GM12873 (cell line): Measurements from ENCODE around the gene SCTR.

Experiments used
- CTCF ChIP-seq: IDR thresholded peaks from 2 replicates; pipeline ENCODE4 v1.5.1; 2012; ENCODE audit warnings: low read depth, mild to moderate bottlenecking, moderate library complexity, low read length, control low read depth; ENCODE audit not compliant: insufficient read depth; ENCODE audit errors: missing control alignments

Gene SCTR

GRCh38 chr2:119453972-119454593, 70.2 kb downstream of the SCTR start:
- no peak for TF ChIP-seq CTCF

- no peak for TF ChIP-seq CTCF
Measured at GRCh38 chr2:119451336-119452050, 72.8 kb downstream of the SCTR start.

DNA sequence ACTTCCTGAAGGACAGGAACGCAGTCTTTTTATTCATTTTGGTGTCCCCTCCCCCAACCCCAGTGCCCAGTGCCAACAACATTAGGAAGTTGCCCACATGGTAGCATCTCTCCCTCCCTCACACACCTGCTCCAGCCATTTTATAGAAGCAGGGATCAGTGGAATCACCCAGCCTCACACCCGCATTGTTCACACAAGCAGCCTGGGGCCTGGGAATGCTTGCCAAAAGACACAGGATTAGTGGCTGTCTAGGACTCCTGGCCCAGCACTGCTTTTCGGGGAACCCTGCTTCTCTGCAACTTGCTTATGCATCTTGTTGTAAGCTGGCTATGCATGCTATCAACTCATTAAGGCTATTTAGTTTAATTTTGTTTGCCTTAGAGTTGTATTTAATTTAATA, 74.8 kb downstream of the SCTR start:
- TF ChIP-seq CTCF: no peak

DNA sequence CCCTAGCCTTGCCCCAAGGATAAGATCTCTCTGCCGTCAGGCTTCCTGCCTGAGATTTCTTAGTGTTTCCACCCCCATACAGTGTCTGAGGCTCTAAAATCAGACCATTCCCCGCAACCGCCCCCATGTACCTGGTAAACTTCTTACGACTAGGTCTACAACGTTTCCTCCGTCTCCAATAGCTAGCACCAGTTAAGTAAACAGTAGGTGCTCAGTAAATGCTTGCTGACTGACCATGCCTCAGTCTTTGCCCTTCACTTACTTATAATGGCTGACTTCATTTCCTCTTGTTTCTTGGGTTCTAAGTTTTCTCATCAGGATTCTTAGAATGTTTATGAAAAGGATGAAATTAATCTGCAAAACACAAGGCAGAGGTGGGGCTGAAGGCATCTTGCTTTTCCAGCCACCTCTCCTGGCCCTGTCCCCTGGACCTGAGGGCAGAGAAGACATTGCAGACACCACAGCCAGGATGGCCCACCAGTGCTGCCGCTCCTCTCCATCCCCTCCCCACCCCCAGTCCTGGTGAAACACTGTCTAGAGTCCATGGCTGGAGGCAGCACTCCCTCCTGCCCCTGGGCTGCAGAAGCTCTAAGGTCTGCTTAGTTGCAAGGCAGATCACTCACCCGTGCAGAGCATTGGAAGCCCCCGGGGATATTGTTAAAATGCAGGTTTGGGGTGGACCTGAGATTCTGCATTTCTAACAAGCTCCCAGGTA, 75.7 kb downstream of the SCTR start:
- TF ChIP-seq CTCF: no peak

DNA sequence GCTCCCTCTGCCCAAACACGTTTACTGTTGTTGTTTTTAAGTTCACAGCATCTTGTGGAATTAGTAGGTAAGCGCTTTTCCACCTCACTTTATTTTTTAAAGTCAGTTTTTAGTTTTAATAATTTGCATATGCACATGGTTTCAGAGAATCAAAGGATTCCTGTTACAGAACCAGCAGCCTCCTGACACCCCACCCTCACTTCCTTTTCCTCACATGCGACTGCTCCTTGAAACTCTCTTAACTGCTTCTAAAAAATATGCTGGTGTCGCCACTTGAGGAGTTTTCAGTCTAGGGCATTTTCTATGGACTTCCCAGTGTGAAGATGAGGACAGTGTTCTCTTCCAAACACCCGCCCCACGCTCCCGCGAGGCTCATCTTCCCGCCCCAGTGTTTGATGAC, 78.2 kb downstream of the SCTR start:
- TF ChIP-seq CTCF: no peak

GRCh38 chr2:119442850-119443249, 81.4 kb downstream of the SCTR start:
- TF ChIP-seq CTCF: no peak

DNA sequence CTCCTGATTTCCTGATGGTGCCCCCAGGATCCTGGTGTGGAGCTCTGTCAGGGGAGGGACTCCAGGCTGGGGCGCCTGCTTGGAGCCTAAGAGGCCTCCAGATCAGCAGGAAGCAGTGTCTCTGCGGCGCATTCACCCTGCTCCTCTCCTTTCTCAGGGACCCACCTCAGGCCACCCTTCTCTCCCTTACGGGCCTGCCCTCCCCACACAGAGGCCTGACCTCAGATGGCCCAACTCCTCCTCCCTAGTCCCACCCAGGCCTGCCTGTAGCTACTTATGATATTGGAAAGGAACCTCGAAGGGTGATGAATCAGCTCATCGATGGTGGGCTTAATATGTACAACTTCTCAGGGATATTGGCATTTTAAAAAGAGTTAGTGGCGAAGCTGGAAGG, 82.1 kb downstream of the SCTR start:
- TF ChIP-seq CTCF: no peak
